Raji (cell line): ENCODE measurements around the gene ALX4.

Experiments
- POLR2A ChIP-seq: IDR thresholded peaks from 2 replicates; pipeline ENCODE4 v1.6.1; 2011; ENCODE audit warnings: low read depth, low read length, control low read depth; ENCODE audit not compliant: insufficient read depth

Gene ALX4

GRCh38 chr11:44270403-44271273 lies 39.3 kb downstream of the ALX4 start:
- TF ChIP-seq POLR2A: no peak

GRCh38 chr11:44269369-44270351 lies 40.3 kb downstream of the ALX4 start:
- TF ChIP-seq POLR2A: no peak

GRCh38 chr11:44268614-44269080 lies 41.3 kb downstream of the ALX4 start:
- TF ChIP-seq POLR2A: no peak

GRCh38 chr11:44267750-44268613 lies 42.0 kb downstream of the ALX4 start:
- no peak for TF ChIP-seq POLR2A

GRCh38 chr11:44267006-44267749 lies 42.8 kb downstream of the ALX4 start:
- TF ChIP-seq POLR2A: no peak

GRCh38 chr11:44266056-44266780 lies 43.7 kb downstream of the ALX4 start:
- no peak for TF ChIP-seq POLR2A

- TF ChIP-seq POLR2A: no peak
Measured at GRCh38 chr11:44264761-44265160, 45.2 kb downstream of the ALX4 start.

- TF ChIP-seq POLR2A: no peak
Measured at GRCh38 chr11:44264438-44264749, 45.5 kb downstream of the ALX4 start.

GRCh38 chr11:44263738-44264437 lies 46.1 kb downstream of the ALX4 start:
- no peak for TF ChIP-seq POLR2A

GRCh38 chr11:44261800-44262591 lies 47.9 kb downstream of the ALX4 start:
- no peak for TF ChIP-seq POLR2A

- TF ChIP-seq POLR2A: no peak
Measured at GRCh38 chr11:44260081-44260480, 49.9 kb downstream of the ALX4 start.

- TF ChIP-seq POLR2A: no peak
Measured at GRCh38 chr11:44258839-44259420, 51.0 kb downstream of the ALX4 start.
